Effector CD8-positive, alpha-beta T cell (primary cell): ENCODE results near the gene RNF212B.
"Not testable (repeated sequence)": the region's sequence is repeated elsewhere in the genome, so short reads cannot be mapped to it uniquely, and the experiment has no call there.

Source experiments
- DNase-seq: peaks from one replicate; lab custom pipeline; 2025; lab: John Stamatoyannopoulos, UW

RNF212B gene

DNA sequence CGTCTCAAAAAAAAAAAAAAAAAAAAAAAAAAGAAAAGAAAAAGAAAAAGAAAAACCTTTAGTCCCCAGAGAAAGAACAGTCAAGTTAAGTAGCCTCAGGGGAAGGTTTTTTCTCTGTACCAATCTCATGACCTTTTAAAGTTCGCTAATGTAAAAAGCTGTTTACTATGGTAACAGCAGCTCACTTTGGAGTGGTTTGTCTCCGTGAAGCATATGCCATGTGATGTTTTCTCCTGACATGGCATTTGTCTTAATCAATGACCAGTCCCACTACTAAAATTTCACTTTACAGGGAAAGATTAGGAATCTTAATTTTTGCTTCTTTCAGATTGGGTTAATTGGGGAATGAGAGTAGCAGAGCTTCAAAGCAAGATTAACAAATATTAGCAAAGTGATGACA is 4.3 kb downstream of the RNF212B start:
- no peak for DNase-seq

DNA sequence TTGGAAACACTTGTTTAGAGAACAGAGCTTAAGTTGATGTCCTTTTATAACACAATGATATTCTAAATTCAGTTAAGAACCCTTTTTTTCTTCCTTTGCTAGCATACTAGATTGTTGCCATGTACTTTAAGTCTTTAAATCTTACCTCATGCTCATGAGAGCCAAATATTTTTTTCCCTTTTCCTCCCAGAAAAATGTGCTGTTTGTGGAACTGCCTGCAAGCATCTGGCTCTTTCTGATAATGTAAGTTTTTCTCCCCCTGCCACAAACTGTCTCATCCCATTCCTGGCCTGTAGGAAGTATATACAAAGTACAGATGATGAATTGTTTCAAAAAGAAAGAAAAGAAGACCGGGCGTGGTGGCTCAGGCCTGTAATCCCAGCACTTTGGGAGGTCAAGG is 5.3 kb downstream of the RNF212B start:
- DNase-seq: no peak

DNA sequence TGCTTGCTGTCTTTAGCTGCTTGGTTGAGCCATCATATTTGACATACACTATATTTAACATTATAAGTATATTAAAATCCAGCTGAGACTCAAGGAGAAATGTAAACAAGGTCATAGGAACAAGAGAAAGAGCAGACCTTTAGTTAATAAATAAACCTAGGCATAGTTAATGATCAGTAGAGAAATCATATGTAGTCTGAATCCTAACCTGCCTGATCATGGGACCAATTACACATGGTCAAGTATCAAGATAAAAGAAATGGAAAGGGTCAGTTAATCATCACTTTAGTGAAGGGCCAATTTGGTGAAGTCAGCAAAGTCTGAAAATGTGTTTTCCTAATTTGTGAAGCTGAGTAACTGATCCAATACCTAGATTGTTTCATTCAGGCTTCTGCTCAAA is 7.5 kb downstream of the RNF212B start:
- no peak for DNase-seq

GRCh38 chr14:23248601-23249000 is 10.9 kb downstream of the RNF212B start:
- no peak for DNase-seq

DNA sequence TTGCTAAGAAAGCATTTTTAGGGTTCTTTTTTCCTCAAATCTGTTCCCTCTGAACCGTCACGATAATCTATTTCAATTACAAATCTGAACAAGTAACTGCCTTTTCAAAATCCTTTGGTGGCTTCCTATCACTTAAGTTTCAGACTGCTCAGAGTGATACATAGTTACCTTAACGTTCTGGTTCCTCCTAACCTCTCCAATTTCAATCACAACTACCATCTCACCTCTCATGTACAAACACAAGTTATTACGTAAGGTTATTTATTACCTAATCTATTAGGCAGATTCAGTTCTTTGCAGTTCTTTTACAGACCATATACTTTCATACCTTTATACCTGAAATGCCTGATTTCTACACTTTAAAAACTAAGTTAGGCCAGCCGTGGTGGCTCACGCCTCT is 12.1 kb downstream of the RNF212B start:
- no peak for DNase-seq

GRCh38 chr14:23252006-23252405 is 14.3 kb downstream of the RNF212B start:
- no peak for DNase-seq

DNA sequence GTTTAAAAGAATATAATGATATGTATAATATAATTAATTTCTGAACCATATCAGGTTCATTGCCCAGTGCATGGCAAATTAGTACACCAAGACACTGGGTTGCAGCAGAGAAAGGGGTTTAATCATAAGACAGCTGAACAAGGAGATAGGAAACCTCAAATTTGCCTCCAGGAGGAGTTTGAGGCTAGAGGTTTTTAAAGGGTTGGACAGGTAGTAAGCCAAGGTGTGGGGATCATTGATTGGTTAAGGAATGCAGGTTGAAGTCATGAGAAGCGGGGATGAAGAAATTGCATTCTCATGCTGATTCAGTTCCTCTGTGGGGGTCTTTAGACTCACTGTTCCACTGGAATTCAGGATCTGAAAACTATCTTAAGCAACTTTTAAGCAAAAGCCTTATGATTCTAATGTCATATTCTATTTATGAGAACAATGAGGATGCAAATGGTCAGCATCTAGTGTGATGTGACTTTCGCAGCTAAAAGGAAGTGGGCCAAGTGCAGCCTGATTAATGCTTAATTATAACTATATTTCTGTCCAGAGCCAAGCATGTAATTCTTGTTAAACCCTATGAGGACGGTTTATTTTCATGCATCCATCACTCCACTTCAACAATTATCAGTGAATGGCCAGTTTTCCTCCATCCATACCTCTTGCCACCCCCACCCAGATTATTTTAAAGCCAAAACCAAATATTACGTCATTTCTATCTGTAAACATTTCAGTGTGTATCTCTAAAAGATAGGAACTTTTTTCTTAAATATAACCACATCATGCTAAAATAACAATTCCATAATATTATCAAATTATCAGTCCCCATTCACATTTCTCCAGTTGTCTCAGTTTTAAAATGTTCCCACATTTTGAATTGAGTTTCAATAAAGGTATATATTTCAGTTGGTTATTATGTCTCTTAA is 14.9 kb downstream of the RNF212B start:
- DNase-seq: no peak

DNA sequence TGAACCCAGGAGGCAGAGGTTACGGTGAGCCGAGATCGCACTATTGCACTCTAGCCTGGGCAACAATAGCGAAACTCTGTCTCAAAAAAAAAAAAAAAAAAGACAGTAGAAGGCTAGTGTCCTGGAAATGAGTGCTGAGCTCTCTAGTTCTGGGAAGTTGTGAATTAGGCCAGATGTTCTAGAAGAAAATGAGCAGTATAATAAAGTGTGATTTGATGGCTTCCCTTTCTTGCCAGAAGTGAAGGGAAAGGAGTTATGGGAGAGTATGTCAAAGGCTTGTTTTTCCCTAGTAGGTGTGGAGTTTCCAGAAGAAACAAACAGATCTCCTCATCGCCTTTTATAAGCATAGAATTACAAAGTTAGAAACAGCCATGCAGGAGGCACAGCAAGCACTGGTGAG is 20.5 kb downstream of the RNF212B start:
- no peak for DNase-seq

- DNase-seq: no peak
These were observed 21.7 kb downstream of the RNF212B start for GRCh38 chr14:23259426-23259825.

DNA sequence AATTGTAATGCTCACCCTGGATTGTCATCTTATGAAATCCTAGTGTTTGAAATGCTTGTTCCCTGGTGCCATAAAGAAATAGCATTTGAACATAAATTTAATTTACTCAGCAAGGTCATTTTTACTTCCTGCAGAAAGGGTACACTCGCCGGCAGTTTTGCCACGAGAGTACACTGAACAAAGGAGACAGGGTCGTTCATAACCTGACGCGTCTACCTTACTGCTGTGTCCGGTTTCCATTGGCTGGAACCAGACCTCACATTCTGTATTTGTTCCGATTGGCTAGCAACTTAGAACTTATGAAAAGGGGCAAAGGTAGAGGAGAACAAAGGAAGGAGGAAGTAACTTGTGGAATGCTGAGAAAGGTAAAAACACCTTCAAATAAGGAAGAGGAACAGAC is 23.1 kb downstream of the RNF212B start:
- not testable (repeated sequence) for DNase-seq

GRCh38 chr14:23269193-23269592 is 31.5 kb downstream of the RNF212B start:
- no peak for DNase-seq

GRCh38 chr14:23275412-23275811 is 37.7 kb downstream of the RNF212B start:
- no peak for DNase-seq

- DNase-seq: no peak
These were observed 39.5 kb downstream of the RNF212B start for GRCh38 chr14:23277189-23277588.

DNA sequence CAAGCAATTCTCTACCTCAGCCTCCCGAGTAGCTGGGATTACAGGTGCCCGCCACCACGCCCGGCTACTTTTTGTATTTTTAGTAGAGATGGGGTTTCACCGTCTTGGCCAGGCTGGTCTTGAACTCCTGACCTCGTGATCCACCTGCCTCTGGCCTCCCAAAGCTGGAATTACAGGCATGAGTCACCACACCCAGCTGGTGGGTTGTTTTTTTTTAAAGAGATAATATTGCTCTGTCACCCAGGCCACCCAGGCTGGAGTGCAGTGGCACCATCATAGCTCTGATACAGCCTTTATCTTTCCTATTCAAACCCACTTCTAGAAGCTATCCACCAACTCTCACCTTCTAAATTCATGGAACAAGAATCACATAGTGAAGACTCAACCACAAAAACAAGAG is 40.2 kb downstream of the RNF212B start:
- not testable (repeated sequence) for DNase-seq

- DNase-seq: no peak
These were observed 43.5 kb downstream of the RNF212B start for GRCh38 chr14:23281247-23281646.

- no peak for DNase-seq
These were observed 47.2 kb downstream of the RNF212B start for GRCh38 chr14:23284654-23285529.

GRCh38 chr14:23285530-23286019 is 47.8 kb downstream of the RNF212B start:
- DNase-seq: no peak

DNA sequence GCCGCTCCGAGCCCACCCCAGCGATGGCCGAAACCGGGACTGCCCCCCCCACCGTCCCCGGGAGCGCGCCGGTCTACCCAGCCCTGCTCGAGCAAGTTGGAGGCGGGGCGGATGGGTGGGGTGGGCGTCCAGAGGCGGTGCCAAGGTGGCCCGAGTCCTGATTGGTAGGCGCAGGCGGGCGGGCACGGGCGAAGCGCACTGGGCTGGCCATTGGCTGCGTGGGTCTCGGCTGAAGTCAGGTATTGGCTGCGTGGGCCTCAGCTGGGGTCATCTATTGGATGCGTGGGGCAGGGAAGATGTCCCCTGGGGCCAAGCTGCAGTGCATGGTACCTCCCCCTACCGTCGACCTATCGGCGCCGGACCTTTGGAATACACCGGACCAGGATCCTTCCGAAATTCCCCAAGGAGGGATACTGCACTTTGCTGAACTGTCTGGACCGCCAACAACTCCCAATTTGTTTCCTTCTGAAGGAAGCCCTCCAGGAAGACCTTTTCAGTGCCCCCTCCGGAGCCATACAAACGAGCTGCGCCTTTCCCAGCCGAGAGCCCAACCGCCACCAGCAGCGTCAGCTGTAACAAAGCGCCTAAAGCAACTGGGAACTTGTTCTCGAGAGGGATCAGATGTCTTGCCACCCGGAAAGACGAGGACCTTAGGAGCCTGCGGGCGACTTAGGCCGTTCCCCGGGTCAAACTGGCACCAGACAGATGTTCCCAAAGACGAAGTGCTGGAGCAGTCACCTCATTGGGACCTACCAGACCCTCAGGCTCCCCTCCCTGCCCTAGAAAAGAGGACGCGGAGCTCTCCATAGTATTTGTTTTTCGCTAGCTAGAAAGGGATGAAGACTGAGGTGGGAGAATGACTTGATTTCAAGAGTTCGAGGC is 48.5 kb downstream of the RNF212B start, which contains the start of gene HOMEZ:
TSS of gene HOMEZ (minus strand) at position 113 of the 882 bp plus-strand sequence. CDS start 180 bp downstream, outside the sequence.
- peak; percentile 96 for DNase-seq

DNA sequence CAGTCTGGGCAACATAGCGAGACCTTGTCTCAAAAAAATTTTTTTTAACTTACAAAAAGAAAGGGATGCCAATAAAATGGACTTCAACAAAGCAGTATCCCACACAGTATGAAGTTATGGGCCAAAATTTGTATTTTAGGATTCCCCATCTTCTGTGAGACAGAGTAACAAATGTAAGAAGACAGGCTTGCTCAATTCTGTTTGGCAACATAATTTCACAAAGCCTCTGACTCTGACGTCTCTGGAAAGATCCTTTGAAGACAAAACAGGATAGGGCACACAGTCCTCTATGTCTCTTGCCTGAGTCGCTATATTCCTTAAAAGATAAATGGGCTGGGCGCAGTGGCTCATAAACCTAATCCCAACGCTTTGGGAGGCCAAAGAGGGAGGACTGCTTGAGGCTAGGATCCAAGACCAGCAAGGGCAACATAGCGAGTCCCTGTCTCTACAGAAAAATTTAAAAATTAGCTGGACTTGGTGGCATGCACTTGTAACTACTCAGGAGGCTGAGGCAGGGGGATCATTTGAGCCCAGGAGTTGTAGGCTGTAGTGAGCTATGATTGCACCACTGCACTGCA is 49.3 kb downstream of the RNF212B start:
- DNase-seq: no peak

DNA sequence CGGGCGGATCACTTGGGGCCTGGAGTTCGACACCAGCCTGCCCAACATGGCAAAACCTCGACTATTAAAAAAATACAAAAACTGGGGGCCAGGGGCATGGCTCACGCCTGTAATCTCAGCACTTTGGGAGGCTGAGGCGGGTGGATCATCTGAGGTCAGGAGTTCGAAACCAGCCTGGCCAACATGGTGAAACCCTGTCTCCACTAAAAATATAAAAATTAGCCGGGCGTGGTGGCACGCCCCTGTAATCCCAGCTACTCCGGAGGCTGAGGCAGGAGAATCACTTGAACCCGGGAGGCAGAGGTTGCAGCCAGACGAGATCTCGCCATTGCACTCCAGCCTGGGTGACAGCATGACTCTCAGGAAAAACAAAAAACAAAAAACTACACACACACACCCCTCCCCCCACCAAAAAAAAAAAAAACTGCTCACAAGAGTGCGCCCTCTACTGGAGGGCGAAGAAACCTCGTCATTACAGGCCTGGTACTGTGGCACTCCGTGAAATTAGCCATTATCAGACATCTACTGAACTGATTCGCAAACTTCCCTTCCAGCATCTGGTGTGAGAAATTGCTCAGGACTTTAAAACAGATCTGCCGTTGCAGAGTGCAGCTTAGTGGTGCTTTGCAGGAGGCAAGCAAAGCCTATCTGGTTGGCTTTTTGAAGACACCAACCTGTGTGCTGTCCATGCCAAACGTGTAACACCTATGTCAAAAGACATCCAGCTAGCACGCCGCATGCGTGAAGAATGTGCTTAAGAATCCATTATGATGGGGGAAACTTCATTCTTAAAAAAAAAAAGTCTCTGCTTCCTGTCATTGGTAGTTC is 57.2 kb downstream of the RNF212B start:
- DNase-seq: peak; percentile 45
